Measurements from ENCODE around the gene SURF4. TPM values are rescaled to one million over a fixed set of nuclear protein-coding genes. Genes with fewer than 3 reads are reported as not detected.
A peak's percentile ranks its signal among the peaks of the same experiment; 100 is the strongest.

Gene SURF4
- total RNA-seq, 4 donors from 2014 or later, result 89.4 to 205 (median 147) TPM

- 73 to 90% methylated on average over 3 to 11 of the region's 11 CpGs for WGBS, 2 donors (ENCODE audit: low coverage in 1 of 2)
- TF ChIP-seq POLR2A (IDR thresholded peaks at IDR 0.05) (no peak), EP300 (IDR thresholded peaks at IDR 0.05; ENCODE audit: low read depth) (no peak), POLR2AphosphoS5 (IDR thresholded peaks at IDR 0.05) (no peak), CTCF (IDR thresholded peaks at IDR 0.05) (no peak)
- H3K4me1 ChIP-seq, result peaks cover 8 to 13% (median 11%) of the 10 kb centered on the region in 4 donors
- DNase-seq, result no peak
- H3K36me3 ChIP-seq, result peaks cover 0 to 10% (median 3%) of the 10 kb centered on the region in 4 donors
- in situ Hi-C loops (cut with MboI; ENCODE audit: low pct_ligation_motif_present in 1 of 4, low pct_unique_long_range_greater_than_20kb in 1 of 4, low sequenced_read_pairs in 3 of 4), result loop anchor here in 1 of 4 donors (25.0 kb wide), 1 partner anchor 305 kb away; the partner anchor contains the start of gene GTF3C5
- no peak overlapping the region for H3K4me3 ChIP-seq
- H3K27me3 ChIP-seq, result no peaks in the 10 kb centered on the region
- H3K9me3 ChIP-seq, result no peaks in the 10 kb centered on the region
- intact Hi-C loops (cut with DNase I; ENCODE audit: low total_unique reads), result no loop called here
- H3K27ac ChIP-seq, result no peak overlapping the region
These were observed 33.3 kb downstream of the SURF4 start for GRCh38 chr9:133342570-133342969.

- in situ Hi-C loops (cut with MboI; ENCODE audit: low pct_ligation_motif_present in 1 of 4, low pct_unique_long_range_greater_than_20kb in 1 of 4, low sequenced_read_pairs in 3 of 4), result loop anchor here in 1 of 4 donors (25.0 kb wide), 1 partner anchor 305 kb away; the partner anchor contains the start of gene GTF3C5
- no peak for TF ChIP-seq CTCF (IDR thresholded peaks at IDR 0.05)
- TF ChIP-seq EP300 (IDR thresholded peaks at IDR 0.05; ENCODE audit: low read depth), result no peak
- TF ChIP-seq POLR2AphosphoS5 (IDR thresholded peaks at IDR 0.05), result no peak
- Histone ChIP-seq H3K36me3 (peaks cover 0 to 10% (median 3%) of the 10 kb centered on the region in 4 donors), H3K27ac (no peak overlapping the region), H3K4me1 (peaks cover 8 to 12% (median 10%) of the 10 kb centered on the region in 4 donors), H3K9me3 (no peaks in the 10 kb centered on the region), H3K27me3 (no peaks in the 10 kb centered on the region), H3K4me3 (no peak overlapping the region)
- no peak for DNase-seq
- 90% methylated on average over 12 of the region's 12 CpGs; no CpG with 5 or more reads in 1 of the 2 donors for WGBS, 2 donors (ENCODE audit: low coverage in 1 of 2)
- intact Hi-C loops (cut with DNase I; ENCODE audit: low total_unique reads), result no loop called here
These were observed 33.8 kb downstream of the SURF4 start for GRCh38 chr9:133342069-133342406.

- no peaks in the 10 kb centered on the region for H3K27me3 ChIP-seq
- H3K27ac ChIP-seq, result peak overlapping the region; percentile 15 to 53 (median 40)
- H3K4me3 ChIP-seq, result no peak overlapping the region
- no peaks in the 10 kb centered on the region for H3K9me3 ChIP-seq
- peaks cover 0 to 10% (median 3%) of the 10 kb centered on the region in 4 donors for H3K36me3 ChIP-seq
- WGBS, 2 donors (ENCODE audit: low coverage in 1 of 2), result 90% methylated on average over 15 of the region's 15 CpGs; no CpG with 5 or more reads in 1 of the 2 donors
- intact Hi-C loops (cut with DNase I; ENCODE audit: low total_unique reads) (no loop called here), in situ Hi-C loops (cut with MboI; ENCODE audit: low pct_ligation_motif_present in 1 of 4, low pct_unique_long_range_greater_than_20kb in 1 of 4, low sequenced_read_pairs in 3 of 4) (loop anchor here in 1 of 4 donors (25.0 kb wide), 1 partner anchor 304 kb away; the partner anchor contains the start of gene GTF3C5)
- DNase-seq, result peak; percentile 47
- no peak for TF ChIP-seq CTCF (IDR thresholded peaks at IDR 0.05)
- no peak for TF ChIP-seq POLR2A (IDR thresholded peaks at IDR 0.05)
- TF ChIP-seq POLR2AphosphoS5 (IDR thresholded peaks at IDR 0.05), result no peak
- no peak for TF ChIP-seq EP300 (IDR thresholded peaks at IDR 0.05; ENCODE audit: low read depth)
- peaks cover 4 to 10% (median 8%) of the 10 kb centered on the region in 4 donors for H3K4me1 ChIP-seq
These were observed 34.3 kb downstream of the SURF4 start for GRCh38 chr9:133341369-133342068.

- peak overlapping the region in 3 of 4 donors; percentile 15 to 49 (median 31) for H3K27ac ChIP-seq
- no peak for TF ChIP-seq CTCF (IDR thresholded peaks at IDR 0.05)
- TF ChIP-seq POLR2AphosphoS5 (IDR thresholded peaks at IDR 0.05), result no peak
- TF ChIP-seq POLR2A (IDR thresholded peaks at IDR 0.05), result no peak
- no peak for TF ChIP-seq EP300 (IDR thresholded peaks at IDR 0.05; ENCODE audit: low read depth)
- H3K36me3 ChIP-seq, result peaks cover 0 to 10% (median 3%) of the 10 kb centered on the region in 4 donors
These were observed 34.9 kb downstream of the SURF4 start for GRCh38 chr9:133340916-133341315.

More at GRCh38 chr9:133340916-133341315, 34.9 kb downstream of the SURF4 start:
- intact Hi-C loops (cut with DNase I; ENCODE audit: low total_unique reads) (no loop called here), in situ Hi-C loops (cut with MboI; ENCODE audit: low pct_ligation_motif_present in 1 of 4, low pct_unique_long_range_greater_than_20kb in 1 of 4, low sequenced_read_pairs in 3 of 4) (loop anchor here in 1 of 4 donors (25.0 kb wide), 1 partner anchor 304 kb away; the partner anchor contains the start of gene GTF3C5)
- no peak for DNase-seq
- Histone ChIP-seq H3K9me3 (no peaks in the 10 kb centered on the region), H3K4me1 (peaks cover 0 to 8% (median 7%) of the 10 kb centered on the region in 4 donors), H3K27me3 (no peaks in the 10 kb centered on the region), H3K4me3 (no peak overlapping the region)
- 80 to 87% methylated on average over 1 to 13 of the region's 13 CpGs for WGBS, 2 donors (ENCODE audit: low coverage in 1 of 2)

Measured in transverse colon (tissue), 4 donors.